HL-60 (cell line): ENCODE measurements around the gene ITGA8.

ENCODE experiments used
- DNase-seq, 2 experiments: peaks; one replicate each; pipeline ENCODE4 v3.0.0-alpha.2; 2010 to 2020; ENCODE audit warnings: low read depth in 1 of 2, low spot score in 1 of 2
- H3K27ac ChIP-seq: fragments of 250-450 bp; sonication (Bioruptor Pico); replicated peaks from 2 replicates; pipeline ENCODE4 v1.5.1; 2020; ENCODE audit warnings: mild to moderate bottlenecking, moderate library complexity
- H3K27me3 ChIP-seq: fragments of 250-450 bp; sonication (Bioruptor Pico); 2 replicates; pipeline ENCODE4 v1.5.1; 2021; ENCODE audit warnings: mild to moderate bottlenecking, moderate library complexity; ENCODE audit not compliant: insufficient read depth, poor library complexity, severe bottlenecking
- H3K4me3 ChIP-seq: replicated peaks from 2 replicates; pipeline ENCODE4 v1.5.1; 2011; ENCODE audit warnings: mild to moderate bottlenecking, control low read depth, low read length; ENCODE audit not compliant: insufficient read depth
- GABPA ChIP-seq: IDR thresholded peaks from 2 replicates; pipeline ENCODE4 v1.6.1; 2012; ENCODE audit warnings: low read depth
- POLR2AphosphoS5 ChIP-seq: IDR thresholded peaks from 2 replicates; pipeline ENCODE4 v1.6.1; 2012; ENCODE audit warnings: low read depth
- REST ChIP-seq: IDR thresholded peaks from 2 replicates; pipeline ENCODE4 v1.6.1; 2012; ENCODE audit warnings: low read depth; ENCODE audit not compliant: insufficient replicate concordance
- SPI1 ChIP-seq: IDR thresholded peaks from 2 replicates; pipeline ENCODE4 v1.6.1; 2012; ENCODE audit warnings: low read depth, mild to moderate bottlenecking, borderline replicate concordance
- TF ChIP-seq, protein P1 (sequence below): IDR thresholded peaks from one replicate; pipeline ENCODE4 v1.5.1; 2011; ENCODE audit warnings: low read length, control low read depth, inconsistent platforms; ENCODE audit not compliant: insufficient read depth

ITGA8 gene

GRCh38 chr10:15624401-15625196, 95.1 kb downstream of the ITGA8 start:
- H3K27ac ChIP-seq: no peak overlapping the region
- H3K27me3 ChIP-seq: no peaks in the 10 kb centered on the region
- TF ChIP-seq SPI1: no peak
- no peak for TF ChIP-seq REST
- no peak for TF ChIP-seq POLR2AphosphoS5
- no peak for TF ChIP-seq GABPA
- TF ChIP-seq, protein P1, sequence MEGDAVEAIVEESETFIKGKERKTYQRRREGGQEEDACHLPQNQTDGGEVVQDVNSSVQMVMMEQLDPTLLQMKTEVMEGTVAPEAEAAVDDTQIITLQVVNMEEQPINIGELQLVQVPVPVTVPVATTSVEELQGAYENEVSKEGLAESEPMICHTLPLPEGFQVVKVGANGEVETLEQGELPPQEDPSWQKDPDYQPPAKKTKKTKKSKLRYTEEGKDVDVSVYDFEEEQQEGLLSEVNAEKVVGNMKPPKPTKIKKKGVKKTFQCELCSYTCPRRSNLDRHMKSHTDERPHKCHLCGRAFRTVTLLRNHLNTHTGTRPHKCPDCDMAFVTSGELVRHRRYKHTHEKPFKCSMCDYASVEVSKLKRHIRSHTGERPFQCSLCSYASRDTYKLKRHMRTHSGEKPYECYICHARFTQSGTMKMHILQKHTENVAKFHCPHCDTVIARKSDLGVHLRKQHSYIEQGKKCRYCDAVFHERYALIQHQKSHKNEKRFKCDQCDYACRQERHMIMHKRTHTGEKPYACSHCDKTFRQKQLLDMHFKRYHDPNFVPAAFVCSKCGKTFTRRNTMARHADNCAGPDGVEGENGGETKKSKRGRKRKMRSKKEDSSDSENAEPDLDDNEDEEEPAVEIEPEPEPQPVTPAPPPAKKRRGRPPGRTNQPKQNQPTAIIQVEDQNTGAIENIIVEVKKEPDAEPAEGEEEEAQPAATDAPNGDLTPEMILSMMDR: no peak
- no peak for DNase-seq
- H3K4me3 ChIP-seq: no peak overlapping the region

GRCh38 chr10:15620836-15621515, 98.7 kb downstream of the ITGA8 start:
- H3K4me3 ChIP-seq: no peak overlapping the region
- TF ChIP-seq SPI1 (no peak), POLR2AphosphoS5 (no peak), GABPA (no peak), REST (no peak)
- TF ChIP-seq, protein P1: no peak
- H3K27ac ChIP-seq: no peak overlapping the region
- H3K27me3 ChIP-seq: no peaks in the 10 kb centered on the region
- no peak for DNase-seq

DNA sequence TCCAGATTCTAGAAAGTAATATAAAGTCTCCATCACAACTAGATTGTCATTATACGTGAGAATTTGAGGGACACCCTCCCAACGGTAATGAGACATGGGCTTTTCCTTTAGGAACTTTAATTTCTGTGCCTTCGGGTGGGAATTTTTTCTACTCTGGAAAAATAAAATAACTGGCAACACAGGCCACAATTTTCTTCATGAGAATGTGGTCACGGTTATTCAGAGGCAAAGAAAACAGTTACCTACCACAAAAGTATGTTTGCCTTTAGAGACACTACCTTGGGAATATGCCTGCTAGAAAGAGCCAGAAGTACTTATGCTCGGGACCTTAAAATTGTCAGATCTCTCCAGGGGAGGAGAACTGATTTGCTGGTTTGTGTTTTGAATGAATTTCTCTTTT, 99.4 kb downstream of the ITGA8 start:
- H3K27me3 ChIP-seq: no peaks in the 10 kb centered on the region
- TF ChIP-seq, protein P1: no peak
- TF ChIP-seq GABPA: no peak
- no peak for TF ChIP-seq REST
- no peak for TF ChIP-seq POLR2AphosphoS5
- no peak for TF ChIP-seq SPI1
- no peak overlapping the region for H3K4me3 ChIP-seq
- no peak overlapping the region for H3K27ac ChIP-seq
- no peak for DNase-seq
